Loucy (cell line): ENCODE results near the gene AP5B1.

ENCODE experiments used
- H2AFZ ChIP-seq: fragments of 200-600 bp; sonication (generic); 2 replicates; pipeline ENCODE4 v1.6.0; 2016; ENCODE audit warnings: antibody characterized with exemption, mild to moderate bottlenecking, low read length, moderate library complexity
- H3F3A ChIP-seq: fragments of 200-600 bp; 2 replicates; pipeline ENCODE4 v1.6.0; 2016; ENCODE audit warnings: antibody characterized with exemption, low read depth, mild to moderate bottlenecking
- H3K27me3 ChIP-seq: fragments of 200-600 bp; sonication (generic); 2 replicates; pipeline ENCODE4 v1.6.1; 2014; ENCODE audit warnings: low read length, mild to moderate bottlenecking; ENCODE audit not compliant: insufficient read depth, poor library complexity, severe bottlenecking
- H3K36me3 ChIP-seq: fragments of 200-600 bp; sonication (generic); 2 replicates; pipeline ENCODE4 v1.6.1; 2016; ENCODE audit warnings: low read length; ENCODE audit not compliant: insufficient read depth
- H3K4me1 ChIP-seq: fragments of 200-600 bp; sonication (generic); 2 replicates; pipeline ENCODE4 v1.5.1; 2014; ENCODE audit warnings: low read length, mild to moderate bottlenecking; ENCODE audit not compliant: insufficient read depth, poor library complexity, severe bottlenecking
- H3K4me2 ChIP-seq: fragments of 200-600 bp; sonication (generic); 2 replicates; pipeline ENCODE4 v1.6.0; 2014; ENCODE audit warnings: antibody characterized with exemption, low read length, low read depth, mild to moderate bottlenecking; ENCODE audit not compliant: poor library complexity, severe bottlenecking
- H3K4me3 ChIP-seq: fragments of 200-600 bp; sonication (generic); 2 replicates; pipeline ENCODE4 v1.5.1; 2014; ENCODE audit warnings: low read length, mild to moderate bottlenecking, mixed read lengths; ENCODE audit not compliant: poor library complexity, severe bottlenecking
- H3K79me2 ChIP-seq: fragments of 200-600 bp; sonication (generic); 2 replicates; pipeline ENCODE4 v1.6.1; 2014; ENCODE audit warnings: low read length; ENCODE audit not compliant: insufficient read depth
- H3K9ac ChIP-seq: fragments of 200-600 bp; sonication (generic); 2 replicates; pipeline ENCODE4 v1.6.0; 2014; ENCODE audit warnings: mild to moderate bottlenecking, low read depth, low read length, moderate library complexity; ENCODE audit not compliant: poor library complexity, severe bottlenecking
- H3K9me2 ChIP-seq: fragments of 200-600 bp; sonication (generic); replicated peaks from 2 replicates; pipeline ENCODE4 v1.6.1; 2016; ENCODE audit warnings: low read depth, low read length, mixed read lengths
- H3K9me3 ChIP-seq: fragments of 200-600 bp; sonication (generic); 2 replicates; pipeline ENCODE4 v1.6.1; 2014; ENCODE audit warnings: mild to moderate bottlenecking, antibody characterized with exemption, low read length, low read depth; ENCODE audit not compliant: insufficient read depth
- H4K20me1 ChIP-seq: fragments of 200-600 bp; sonication (generic); 2 replicates; pipeline ENCODE4 v1.6.0; 2014; ENCODE audit warnings: antibody characterized with exemption, low read length, mild to moderate bottlenecking; ENCODE audit not compliant: insufficient read depth, poor library complexity, severe bottlenecking
- CTCF ChIP-seq: fragments of 200-600 bp; sonication (generic); conservative IDR thresholded peaks from 2 replicates; pipeline ENCODE4 v1.5.1; 2014; ENCODE audit warnings: mild to moderate bottlenecking, antibody characterized with exemption, low read length
- EZH2phosphoT487 ChIP-seq: fragments of 200-600 bp; IDR thresholded peaks from 2 replicates; pipeline ENCODE4 v1.6.1; 2018; ENCODE audit warnings: antibody characterized with exemption, mild to moderate bottlenecking, moderate library complexity, borderline replicate concordance

AP5B1 gene

GRCh38 chr11:65792456-65792855 lies 11.7 kb upstream of the AP5B1 start:
- Histone ChIP-seq H3K9me2 (no peaks in the 10 kb centered on the region), H2AFZ (no peak overlapping the region), H4K20me1 (no peaks in the 10 kb centered on the region), H3K79me2 (no peaks in the 10 kb centered on the region), H3K9ac (no peak overlapping the region), H3K27me3 (no peaks in the 10 kb centered on the region), H3K4me1 (peaks cover 7% of the 10 kb centered on the region), H3K9me3 (no peaks in the 10 kb centered on the region), H3K36me3 (no peaks in the 10 kb centered on the region), H3F3A (no peaks in the 10 kb centered on the region), H3K4me3 (no peak overlapping the region), H3K4me2 (no peak overlapping the region)
- TF ChIP-seq CTCF, result no peak
- TF ChIP-seq EZH2phosphoT487, result no peak

GRCh38 chr11:65791719-65792213 lies 11.0 kb upstream of the AP5B1 start:
- no peak for TF ChIP-seq EZH2phosphoT487
- no peak for TF ChIP-seq CTCF
- Histone ChIP-seq H3K4me3 (no peak overlapping the region), H3K4me1 (peaks cover 7% of the 10 kb centered on the region), H3K9ac (no peak overlapping the region), H3K36me3 (no peaks in the 10 kb centered on the region), H3K9me3 (no peaks in the 10 kb centered on the region), H3K79me2 (no peaks in the 10 kb centered on the region), H2AFZ (no peak overlapping the region), H3K9me2 (no peaks in the 10 kb centered on the region), H3K27me3 (no peaks in the 10 kb centered on the region), H3F3A (no peaks in the 10 kb centered on the region), H3K4me2 (no peak overlapping the region), H4K20me1 (no peaks in the 10 kb centered on the region)

GRCh38 chr11:65790902-65791650 lies 10.3 kb upstream of the AP5B1 start:
- no peak overlapping the region for H3K9ac ChIP-seq
- no peaks in the 10 kb centered on the region for H3K27me3 ChIP-seq
- no peak for TF ChIP-seq EZH2phosphoT487
- no peak for TF ChIP-seq CTCF
- H3K9me3 ChIP-seq, result no peaks in the 10 kb centered on the region
- no peaks in the 10 kb centered on the region for H4K20me1 ChIP-seq
- H3K9me2 ChIP-seq, result no peaks in the 10 kb centered on the region
- no peak overlapping the region for H3K4me2 ChIP-seq
- H2AFZ ChIP-seq, result no peak overlapping the region
- no peak overlapping the region for H3K4me3 ChIP-seq
- H3K79me2 ChIP-seq, result no peaks in the 10 kb centered on the region
- no peaks in the 10 kb centered on the region for H3K36me3 ChIP-seq
- no peaks in the 10 kb centered on the region for H3F3A ChIP-seq
- H3K4me1 ChIP-seq, result peaks cover 7% of the 10 kb centered on the region
